Astrocyte (in vitro differentiated cells and primary cell): ENCODE measurements around the gene FHIP2A.

Source experiments
- EZH2 ChIP-seq: IDR thresholded peaks from 2 replicates; pipeline ENCODE4 v1.6.1; 2012; ENCODE audit warnings: mild to moderate bottlenecking, low read length, inconsistent platforms; ENCODE audit not compliant: insufficient read depth
- TF ChIP-seq, protein P1 (sequence below): IDR thresholded peaks from 2 replicates; pipeline ENCODE4 v1.5.1; 2011; ENCODE audit warnings: low read depth, mild to moderate bottlenecking, inconsistent platforms, low read length, moderate library complexity; ENCODE audit not compliant: insufficient read depth

DNA sequence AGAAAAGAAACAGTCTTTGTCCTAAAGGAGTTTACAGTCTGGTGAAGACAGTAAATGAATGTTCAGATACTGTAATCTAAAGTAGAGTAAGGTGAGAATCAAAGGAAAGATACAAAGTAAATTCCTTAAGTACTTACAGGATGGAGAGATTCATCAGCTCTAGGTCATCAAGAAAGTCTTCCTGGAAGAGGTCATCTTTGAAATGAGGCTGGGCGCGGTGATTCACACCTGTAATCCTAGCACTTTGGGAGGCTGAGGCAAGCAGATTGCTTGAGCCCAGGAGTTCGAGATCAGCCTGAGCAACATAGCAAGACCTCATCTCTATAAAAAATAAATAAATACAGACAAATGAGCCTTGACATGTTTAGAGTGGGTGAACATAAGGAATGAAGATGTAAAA, 18.3 kb downstream of the FHIP2A start:
- TF ChIP-seq, protein P1, sequence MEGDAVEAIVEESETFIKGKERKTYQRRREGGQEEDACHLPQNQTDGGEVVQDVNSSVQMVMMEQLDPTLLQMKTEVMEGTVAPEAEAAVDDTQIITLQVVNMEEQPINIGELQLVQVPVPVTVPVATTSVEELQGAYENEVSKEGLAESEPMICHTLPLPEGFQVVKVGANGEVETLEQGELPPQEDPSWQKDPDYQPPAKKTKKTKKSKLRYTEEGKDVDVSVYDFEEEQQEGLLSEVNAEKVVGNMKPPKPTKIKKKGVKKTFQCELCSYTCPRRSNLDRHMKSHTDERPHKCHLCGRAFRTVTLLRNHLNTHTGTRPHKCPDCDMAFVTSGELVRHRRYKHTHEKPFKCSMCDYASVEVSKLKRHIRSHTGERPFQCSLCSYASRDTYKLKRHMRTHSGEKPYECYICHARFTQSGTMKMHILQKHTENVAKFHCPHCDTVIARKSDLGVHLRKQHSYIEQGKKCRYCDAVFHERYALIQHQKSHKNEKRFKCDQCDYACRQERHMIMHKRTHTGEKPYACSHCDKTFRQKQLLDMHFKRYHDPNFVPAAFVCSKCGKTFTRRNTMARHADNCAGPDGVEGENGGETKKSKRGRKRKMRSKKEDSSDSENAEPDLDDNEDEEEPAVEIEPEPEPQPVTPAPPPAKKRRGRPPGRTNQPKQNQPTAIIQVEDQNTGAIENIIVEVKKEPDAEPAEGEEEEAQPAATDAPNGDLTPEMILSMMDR, result no peak
- TF ChIP-seq EZH2, result no peak
